Heart left ventricle (tissue), 13 donors: Measurements from ENCODE around the gene CFAP299.

ENCODE experiments used
- POLR2A ChIP-seq, 2 donors: fragments of 450-650 bp; IDR thresholded peaks; one replicate each; pipeline ENCODE4 v1.6.1; 2017; ENCODE audit warnings: antibody characterized with exemption in 2 of 2, mild to moderate bottlenecking in 2 of 2, moderate library complexity in 2 of 2
- TF ChIP-seq, protein P1 (sequence below), 12 donors: fragments of 200-600 bp; sonication (generic) in 4 of 12; IDR thresholded peaks; one replicate each; pipeline versions ENCODE4 v1.5.0 to v1.8.0; 2018 to 2022; ENCODE audit warnings: antibody characterized with exemption in 12 of 12, mild to moderate bottlenecking in 5 of 12
- donor health status: ischemic (EF 13 %, LVEDD 7.1; RV severe dilation, severe dysfunction).
- donor health status: DM: no; HTN: yes; CAD: no.
- donor health status: DM: no; HTN: no; CAD: no.
- donor health status: ischemic (EF 25% LVEDD 6.9; RV normal size, moderate dysfunction).
- donor health status: ischemic (EF 25% LVEDD 5.7; RV mildly dilated, moderate dysfunction).
- donor health status: ischemic (EF 35%, LVEDD 5.7; RV mildly dilated, moderate dysfunction).
- donor health status: nonischemic (EF 11% LVEDD 7.7; RV severe dilation, severe dysfunction).
- donor health status: DM: yes; HTN: yes; CAD: no.
- donor health status: PGD.
- donor health status: ischemic (EF 29% LVEDD 5.4; RV normal size, mild dysfunction).
- donor health status: nonischemic (EF 23%, LVEDD 6.1; RV moderate dilation, normal function).

- no peak for TF ChIP-seq POLR2A (IDR thresholded peaks at IDR 0.05)
- TF ChIP-seq, protein P1, sequence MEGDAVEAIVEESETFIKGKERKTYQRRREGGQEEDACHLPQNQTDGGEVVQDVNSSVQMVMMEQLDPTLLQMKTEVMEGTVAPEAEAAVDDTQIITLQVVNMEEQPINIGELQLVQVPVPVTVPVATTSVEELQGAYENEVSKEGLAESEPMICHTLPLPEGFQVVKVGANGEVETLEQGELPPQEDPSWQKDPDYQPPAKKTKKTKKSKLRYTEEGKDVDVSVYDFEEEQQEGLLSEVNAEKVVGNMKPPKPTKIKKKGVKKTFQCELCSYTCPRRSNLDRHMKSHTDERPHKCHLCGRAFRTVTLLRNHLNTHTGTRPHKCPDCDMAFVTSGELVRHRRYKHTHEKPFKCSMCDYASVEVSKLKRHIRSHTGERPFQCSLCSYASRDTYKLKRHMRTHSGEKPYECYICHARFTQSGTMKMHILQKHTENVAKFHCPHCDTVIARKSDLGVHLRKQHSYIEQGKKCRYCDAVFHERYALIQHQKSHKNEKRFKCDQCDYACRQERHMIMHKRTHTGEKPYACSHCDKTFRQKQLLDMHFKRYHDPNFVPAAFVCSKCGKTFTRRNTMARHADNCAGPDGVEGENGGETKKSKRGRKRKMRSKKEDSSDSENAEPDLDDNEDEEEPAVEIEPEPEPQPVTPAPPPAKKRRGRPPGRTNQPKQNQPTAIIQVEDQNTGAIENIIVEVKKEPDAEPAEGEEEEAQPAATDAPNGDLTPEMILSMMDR (IDR thresholded peaks at IDR 0.05) = no peak
Measured at GRCh38 chr4:80454556-80454955, 119.0 kb downstream of the CFAP299 start.
